Thyroid gland (tissue), 4 donors: ENCODE measurements around the gene TCEA2. TPM values are rescaled to one million over a fixed set of nuclear protein-coding genes. Genes with fewer than 3 reads are reported as not detected.

Source experiments
- DNase-seq, 2 donors: peaks; one replicate each; pipeline ENCODE4 v3.0.0-alpha.2; 2019
- H3K27ac ChIP-seq, 3 donors: fragments of 200-600 bp; sonication (generic); 1 replicate in 2 of 3; 2 replicates in 1 of 3; pipeline ENCODE4 v1.5.1; 2016 to 2019; ENCODE audit warnings: mild to moderate bottlenecking in 1 of 3, moderate library complexity in 1 of 3
- H3K27me3 ChIP-seq: fragments of 200-600 bp; sonication (generic); one replicate; pipeline ENCODE4 v1.5.1; 2019
- H3K36me3 ChIP-seq, 2 donors: fragments of 200-600 bp; sonication (generic); one replicate each; pipeline ENCODE4 v1.5.1; 2016 to 2019
- H3K4me1 ChIP-seq, 2 donors: fragments of 200-600 bp; sonication (generic); one replicate each; pipeline ENCODE4 v1.5.1; 2017 to 2019
- H3K4me3 ChIP-seq, 3 donors: fragments of 200-600 bp; sonication (generic); replicated peaks in 1 of 3; 1 replicate in 2 of 3; 2 replicates in 1 of 3; pipeline ENCODE4 v1.5.1; 2016; ENCODE audit warnings: mild to moderate bottlenecking in 1 of 3
- H3K9me3 ChIP-seq: fragments of 200-600 bp; sonication (generic); one replicate; pipeline ENCODE4 v1.5.1; 2017
- CTCF ChIP-seq, 6 experiments: fragments of 200-600 bp in 3 of 6; fragments of 450-650 bp in 3 of 6; sonication (generic) in 3 of 6; IDR thresholded peaks; one replicate each; pipeline ENCODE4 v1.5.1; 2016 to 2019; ENCODE audit warnings: antibody characterized with exemption in 6 of 6, mild to moderate bottlenecking in 2 of 6, inconsistent platforms in 1 of 6, moderate library complexity in 1 of 6
- POLR2A ChIP-seq, 2 donors: fragments of 450-650 bp; IDR thresholded peaks; one replicate each; pipeline ENCODE4 v1.6.1; 2017; ENCODE audit warnings: antibody characterized with exemption in 2 of 2, mild to moderate bottlenecking in 2 of 2, moderate library complexity in 1 of 2
- WGBS, 2 donors: methylation state at CpG; one replicate each; pipeline ENCODE4 v1.1.5; 2017; 5-methylcytosine and 5-hydroxymethylcytosine counted together
- intact Hi-C: fragments of 100-400 bp; cut with DNase I; formaldehyde crosslinking; loops from one replicate; pipeline ENCODE4 v1.15.1; 2023
- total RNA-seq, 4 donors: library from RNA; depleted of rRNA; stranded (reverse); fragments of >200 nt; gene quantifications; one replicate each; pipeline ENCODE4 v1.2.3, GENCODE V29; 2016

TCEA2 gene
- total RNA-seq, 4 donors from 2014 or later, result 20.9 to 43.1 (median 24.4) TPM

GRCh38 chr20:64077541-64077875 is 14.5 kb downstream of the TCEA2 start:
- Histone ChIP-seq H3K27me3 (no peaks in the 10 kb centered on the region), H3K4me3 (no peak overlapping the region), H3K36me3 (peaks cover 0 to 10% of the 10 kb centered on the region in 2 donors), H3K27ac (no peak overlapping the region), H3K4me1 (peaks cover 11 to 17% of the 10 kb centered on the region in 2 donors), H3K9me3 (no peaks in the 10 kb centered on the region)
- 60 to 63% methylated on average over 1 to 7 of the region's 7 CpGs for WGBS, 2 donors
- intact Hi-C loops, result no loop called here
- TF ChIP-seq POLR2A (IDR thresholded peaks at IDR 0.05), result no peak
- TF ChIP-seq CTCF (IDR thresholded peaks at IDR 0.05), result no peak
- no peak for DNase-seq

- Histone ChIP-seq H3K27ac (no peak overlapping the region), H3K4me3 (no peak overlapping the region), H3K4me1 (peaks cover 11 to 21% of the 10 kb centered on the region in 2 donors), H3K27me3 (no peaks in the 10 kb centered on the region), H3K9me3 (no peaks in the 10 kb centered on the region), H3K36me3 (peaks cover 0 to 10% of the 10 kb centered on the region in 2 donors)
- 59 to 70% methylated on average over 13 of the region's 15 CpGs for WGBS, 2 donors
- no peak for DNase-seq
- TF ChIP-seq CTCF (IDR thresholded peaks at IDR 0.05), result no peak
- TF ChIP-seq POLR2A (IDR thresholded peaks at IDR 0.05), result no peak
- intact Hi-C loops, result no loop called here
Observed at GRCh38 chr20:64077876-64078551, 15.0 kb downstream of the TCEA2 start.

GRCh38 chr20:64078934-64079272 is 15.9 kb downstream of the TCEA2 start:
- intact Hi-C loops, result no loop called here
- H3K9me3 ChIP-seq, result no peaks in the 10 kb centered on the region
- peaks cover 11 to 30% of the 10 kb centered on the region in 2 donors for H3K4me1 ChIP-seq
- 30 to 34% methylated on average over 3 of the region's 4 CpGs for WGBS, 2 donors
- H3K27ac ChIP-seq, result peak overlapping the region in 2 of 3 donors; percentile 71 to 74
- TF ChIP-seq POLR2A (IDR thresholded peaks at IDR 0.05), result no peak
- TF ChIP-seq CTCF (IDR thresholded peaks at IDR 0.05), result no peak
- DNase-seq, result no peak
- H3K36me3 ChIP-seq, result peaks cover 0 to 4% of the 10 kb centered on the region in 2 donors
- peak overlapping the region; percentile 10 to 78 (median 25) for H3K4me3 ChIP-seq
- no peaks in the 10 kb centered on the region for H3K27me3 ChIP-seq

DNA sequence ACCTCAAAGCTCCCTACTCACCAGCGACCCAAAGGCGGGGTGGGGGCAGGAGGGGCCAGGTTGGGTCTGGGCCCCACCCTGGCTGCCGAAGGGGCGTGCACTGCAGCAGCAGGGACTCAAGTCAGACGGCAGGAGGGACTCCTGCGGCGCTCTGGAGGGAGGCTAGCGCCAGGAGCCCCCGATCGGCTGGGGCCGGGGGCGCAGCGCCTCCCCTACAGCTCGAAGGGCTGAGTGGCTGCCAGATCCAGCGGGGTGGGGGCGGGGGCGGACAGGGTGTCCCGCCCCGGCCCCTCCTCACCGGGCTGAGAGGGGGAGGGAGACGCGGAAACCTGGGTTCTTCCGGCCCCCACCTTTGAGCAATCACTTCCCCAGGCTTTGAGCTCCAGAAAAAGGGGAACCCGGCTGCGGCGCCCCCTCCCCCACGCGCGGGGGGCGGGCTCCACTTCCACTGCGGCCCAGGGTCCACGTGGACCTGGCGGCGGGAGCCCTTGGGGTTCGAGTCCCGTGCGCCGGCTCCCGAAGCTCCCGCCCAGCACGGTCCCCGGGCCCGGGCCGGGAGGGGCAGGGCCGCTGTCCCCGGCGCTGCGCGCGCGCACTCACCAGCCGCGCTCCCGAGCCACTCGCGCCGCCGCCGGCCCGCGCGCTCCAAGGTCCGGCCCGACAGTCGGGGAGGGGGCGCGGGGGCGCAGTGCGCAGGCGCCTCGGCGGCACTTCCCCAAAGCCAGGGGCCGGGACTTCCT is 16.4 kb downstream of the TCEA2 start, which contains the start of gene RGS19:
Gene RGS19 (minus strand): TSS at position 246 of the 740 bp plus-strand sequence. CDS start 2,632 bp downstream, outside the sequence.
- peak; percentile 71 to 78 for DNase-seq
- peak within 1 kb of the TSS; percentile 41 to 77 (median 75) for H3K27ac ChIP-seq
- H3K4me1 ChIP-seq, result peaks cover 11 to 35% of the 10 kb centered on the region in 2 donors
- TF ChIP-seq POLR2A (IDR thresholded peaks at IDR 0.05) (peak in 1 of 2 donors; percentile 32), CTCF (IDR thresholded peaks at IDR 0.05) (no peak)
- H3K4me3 ChIP-seq, result peak within 1 kb of the TSS; percentile 10 to 78 (median 25)
- intact Hi-C loops, result no loop called here
- no peaks in the 10 kb centered on the region for H3K9me3 ChIP-seq
- 7% methylated on average over 3 of the region's 73 CpGs; no CpG with 5 or more reads in 1 of the 2 donors for WGBS, 2 donors
- no peaks in the 10 kb centered on the region for H3K27me3 ChIP-seq
- H3K36me3 ChIP-seq, result no peaks in the 10 kb centered on the region
